ENCODE measurements around the gene RPS23. TPM values are rescaled to one million over a fixed set of nuclear protein-coding genes. Genes with fewer than 3 reads are reported as not detected.

RPS23 gene
- total and polyA plus RNA-seq, 2 of the 8 experiments (the other 6 are each of a cell fraction or from before 2014, with no cell fraction given) = 2,559 to 4,867 TPM

DNA sequence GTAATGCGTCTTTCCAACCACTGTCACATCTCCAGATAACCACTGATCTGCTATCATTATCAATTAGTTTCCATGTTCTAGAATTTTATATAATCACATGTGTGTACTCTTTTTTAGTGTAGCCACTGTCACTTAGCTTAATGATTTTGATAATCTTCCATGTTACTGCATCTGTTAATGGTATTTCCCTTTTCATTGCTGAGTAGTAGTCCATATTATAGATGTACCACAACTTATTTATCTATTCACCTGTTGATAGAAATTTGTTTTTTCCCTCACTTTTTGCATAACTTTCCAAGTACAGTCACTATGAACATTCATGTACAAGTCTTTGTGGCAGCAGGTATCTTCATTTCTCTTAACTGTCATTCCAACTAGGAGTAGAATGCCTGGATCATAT lies 30.3 kb upstream of the RPS23 start:
- peaks cover 2 to 4% of the 10 kb centered on the region in 2 experiments; a peak in 1 of 4 replicates for H3K9me3 ChIP-seq (ENCODE audit: insufficient read depth in 2 of 2, low read depth in 1 of 2, low read length in 1 of 2)
- no peak overlapping the region for H4K91ac ChIP-seq (replicated peaks; ENCODE audit: insufficient read length, low read length)
- no peaks in the 10 kb centered on the region for H3K27me3 ChIP-seq (replicated peaks in 1 of 4; ENCODE audit: control insufficient read depth in 3 of 4, extremely low read depth in 1 of 4, insufficient read depth in 3 of 4, low read length in 3 of 4)
- no peak overlapping the region for H2BK20ac ChIP-seq (ENCODE audit: low read length)
- H2BK15ac ChIP-seq (ENCODE audit: low read length) = no peak overlapping the region
- no peak for TF ChIP-seq JUN (IDR thresholded peaks at IDR 0.05; ENCODE audit: low read depth, low read length)
- no peak for TF ChIP-seq NRF1 (IDR thresholded peaks at IDR 0.05; ENCODE audit: low read depth, low read length)
- peak; percentile 73; the same call in 1 of the 2 replicates for TF ChIP-seq KDM1A (IDR thresholded peaks at IDR 0.05; ENCODE audit: borderline replicate concordance, low read length)
- no peak for TF ChIP-seq EGR1 (IDR thresholded peaks at IDR 0.05; ENCODE audit: borderline replicate concordance, low read depth, low read length)
- no peak for TF ChIP-seq KDM4A (IDR thresholded peaks at IDR 0.05; ENCODE audit: low read depth, low read length, severe bottlenecking)
- no peak for TF ChIP-seq BACH1 (IDR thresholded peaks at IDR 0.05; ENCODE audit: low read length)
- no peak for TF ChIP-seq POU5F1 (IDR thresholded peaks at IDR 0.05; ENCODE audit: low read depth, low read length)
- TF ChIP-seq, protein P1, sequence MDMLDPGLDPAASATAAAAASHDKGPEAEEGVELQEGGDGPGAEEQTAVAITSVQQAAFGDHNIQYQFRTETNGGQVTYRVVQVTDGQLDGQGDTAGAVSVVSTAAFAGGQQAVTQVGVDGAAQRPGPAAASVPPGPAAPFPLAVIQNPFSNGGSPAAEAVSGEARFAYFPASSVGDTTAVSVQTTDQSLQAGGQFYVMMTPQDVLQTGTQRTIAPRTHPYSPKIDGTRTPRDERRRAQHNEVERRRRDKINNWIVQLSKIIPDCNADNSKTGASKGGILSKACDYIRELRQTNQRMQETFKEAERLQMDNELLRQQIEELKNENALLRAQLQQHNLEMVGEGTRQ (IDR thresholded peaks at IDR 0.05; ENCODE audit: low read length) = no peak
- peaks cover 0 to 5% (median 0%) of the 10 kb centered on the region in 4 experiments; a peak in 3 of 7 replicates for H3K4me1 ChIP-seq (replicated peaks in 1 of 4; ENCODE audit: control insufficient read depth in 3 of 4, insufficient read depth in 4 of 4, low read length in 3 of 4)
- H3K23me2 ChIP-seq (ENCODE audit: low read depth, low read length) = no peaks in the 10 kb centered on the region
- no peaks in the 10 kb centered on the region for H3K79me2 ChIP-seq (ENCODE audit: control insufficient read depth in 1 of 2, insufficient read depth in 2 of 2, low read length in 2 of 2)
- no peaks in the 10 kb centered on the region for H3K36me3 ChIP-seq (ENCODE audit: control insufficient read depth in 2 of 4, insufficient read depth in 4 of 4, low read length in 3 of 4)
- H3K27ac ChIP-seq (ENCODE audit: low read depth, low read length) = no peak overlapping the region
- POLR2A ChIA-PET (ENCODE audit: partially characterized antibody) = no interaction called here
- H3K4me2 ChIP-seq (ENCODE audit: insufficient read depth in 1 of 2, low read depth in 2 of 2, low read length in 2 of 2) = no peak overlapping the region
- DNase-seq (ENCODE audit: low read depth in 1 of 2, low spot score in 2 of 2) = no peak
- H2BK5ac ChIP-seq (ENCODE audit: low read depth, low read length) = no peak overlapping the region
- H3K4me3 ChIP-seq (ENCODE audit: extremely low read depth in 1 of 4, insufficient read depth in 2 of 4, low read depth in 3 of 4, low read length in 4 of 4) = no peak overlapping the region
- H4K20me1 ChIP-seq (replicated peaks in 1 of 2; ENCODE audit: control insufficient read depth in 1 of 2, insufficient read depth in 2 of 2, low read length in 2 of 2) = no peaks in the 10 kb centered on the region
- no peak for FAIRE-seq
- no peak overlapping the region for H2BK120ac ChIP-seq (replicated peaks; ENCODE audit: low read depth, low read length)
- no peak overlapping the region for H3K56ac ChIP-seq (replicated peaks; ENCODE audit: insufficient read length, low read depth, low read length)
- no peak overlapping the region for H2AFZ ChIP-seq (ENCODE audit: low read length)
- H3K9ac ChIP-seq (replicated peaks in 1 of 4; ENCODE audit: extremely low read depth in 1 of 4, low read depth in 3 of 4, low read length in 3 of 4) = no peak overlapping the region
- H3K23ac ChIP-seq (ENCODE audit: insufficient read length) = no peak overlapping the region
- 100% methylated on average over 1 of the region's 1 CpG; no CpG with 5 or more reads in 1 of the 2 experiments for WGBS, 2 experiments (ENCODE audit: extremely low coverage in 1 of 2, insufficient coverage in 1 of 2, insufficient read length in 1 of 2, insufficient replicate concordance in 2 of 2, low coverage in 1 of 2, low lambda C conversion rate in 2 of 2, missing lambda C conversion rate in 1 of 2)
- no peak overlapping the region for H3K18ac ChIP-seq (ENCODE audit: extremely low read depth, low read length)
- no peak overlapping the region for H3K4ac ChIP-seq (replicated peaks; ENCODE audit: insufficient read length, low read depth, low read length)
- H2BK12ac ChIP-seq (ENCODE audit: low read depth, low read length) = no peak overlapping the region
- H3K14ac ChIP-seq (ENCODE audit: insufficient read length) = no peak overlapping the region
- no peak overlapping the region for H4K5ac ChIP-seq (ENCODE audit: insufficient read length, low read depth, low read length)
- no peak overlapping the region for H4K8ac ChIP-seq (ENCODE audit: extremely low read depth, insufficient read depth, low read length)
- H2AK5ac ChIP-seq (ENCODE audit: low read depth, low read length) = no peak overlapping the region
- H3K79me1 ChIP-seq (ENCODE audit: low read depth, low read length) = no peaks in the 10 kb centered on the region
- CTCF ChIA-PET (ENCODE audit: partially characterized antibody) = interaction anchor here (1.1 to 2.3 kb wide), 2 partner anchors 42 to 44 kb away, joined by 3 to 9 read pairs; no protein-coding TSS in a partner anchor
